ENCODE data around the gene MCTP1.

Gene MCTP1

DNA sequence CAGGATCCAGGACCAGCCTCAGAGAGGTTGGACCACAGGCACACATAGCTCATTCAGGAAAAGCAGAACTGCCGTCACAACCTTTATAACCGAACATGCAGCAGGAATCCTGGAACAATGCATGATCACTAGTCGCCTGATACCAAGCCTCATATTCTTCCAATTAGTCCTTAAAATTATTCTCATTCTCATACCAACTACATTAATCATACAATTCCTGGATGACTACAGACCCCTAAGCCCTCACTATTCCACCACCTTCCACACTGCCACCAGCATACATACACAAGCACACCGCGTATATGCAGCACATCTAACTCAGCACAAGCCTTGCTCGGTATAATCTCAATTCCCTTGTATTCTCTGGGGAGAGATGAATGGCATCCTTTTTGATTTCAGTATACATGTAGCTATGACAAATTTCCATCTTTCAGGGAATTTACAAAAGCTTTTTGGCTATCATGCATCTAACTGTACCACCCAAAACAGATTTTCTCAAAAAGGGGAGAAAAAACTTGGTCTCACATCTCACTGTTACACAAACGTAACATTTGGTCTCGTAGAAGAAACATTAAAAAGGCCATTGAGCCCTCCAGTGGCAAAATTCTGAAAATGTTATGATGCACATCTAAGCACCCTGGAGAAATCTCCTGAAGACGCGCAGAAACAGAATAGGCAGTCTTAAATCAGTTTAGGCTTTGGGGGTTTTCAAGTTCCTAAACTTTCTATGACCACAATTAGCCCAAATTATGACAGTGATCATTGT, 46.2 kb downstream of the MCTP1 start:
- Histone ChIP-seq H3K27me3 (ENCODE audit: low read depth, low read length) (no peaks in the 10 kb centered on the region), H2AFZ (ENCODE audit: low read depth, low read length) (peak overlapping the region; percentile 7; the same call in 1 of the 2 replicates), H3K27ac (ENCODE audit: low read length) (no peak overlapping the region), H3K36me3 (replicated peaks; ENCODE audit: low read depth, low read length) (no peaks in the 10 kb centered on the region), H3K4me2 (ENCODE audit: low read length) (peak overlapping the region; percentile 64), H3K9me3 (ENCODE audit: insufficient read depth, low read length) (no peaks in the 10 kb centered on the region), H3K9ac (ENCODE audit: low read length) (no peak overlapping the region), H3K79me2 (ENCODE audit: low read length) (no peaks in the 10 kb centered on the region), H3K4me3 (ENCODE audit: low read length) (peak overlapping the region; percentile 49), H3K4me1 (ENCODE audit: low read length) (peaks cover 38% of the 10 kb centered on the region), H4K20me1 (ENCODE audit: insufficient read depth, low read length) (no peaks in the 10 kb centered on the region)
- TF ChIP-seq CTCF (IDR thresholded peaks at IDR 0.05; ENCODE audit: low read depth, low read length) (peak; percentile 61), EZH2phosphoT487 (IDR thresholded peaks at IDR 0.05; ENCODE audit: low read depth) (no peak)

GRCh38 chr5:95237324-95237723, 47.6 kb downstream of the MCTP1 start:
- Histone ChIP-seq H3K27me3 (ENCODE audit: low read depth, low read length) (no peaks in the 10 kb centered on the region), H3K4me3 (ENCODE audit: low read length) (no peak overlapping the region), H3K9ac (ENCODE audit: low read length) (no peak overlapping the region), H3K79me2 (ENCODE audit: low read length) (no peaks in the 10 kb centered on the region), H3K9me3 (ENCODE audit: insufficient read depth, low read length) (no peaks in the 10 kb centered on the region), H3K4me1 (ENCODE audit: low read length) (peaks cover 29% of the 10 kb centered on the region), H2AFZ (ENCODE audit: low read depth, low read length) (no peak overlapping the region), H4K20me1 (ENCODE audit: insufficient read depth, low read length) (no peaks in the 10 kb centered on the region), H3K27ac (ENCODE audit: low read length) (no peak overlapping the region), H3K36me3 (replicated peaks; ENCODE audit: low read depth, low read length) (no peaks in the 10 kb centered on the region), H3K4me2 (ENCODE audit: low read length) (no peak overlapping the region)
- TF ChIP-seq EZH2phosphoT487 (IDR thresholded peaks at IDR 0.05; ENCODE audit: low read depth), result no peak

DNA sequence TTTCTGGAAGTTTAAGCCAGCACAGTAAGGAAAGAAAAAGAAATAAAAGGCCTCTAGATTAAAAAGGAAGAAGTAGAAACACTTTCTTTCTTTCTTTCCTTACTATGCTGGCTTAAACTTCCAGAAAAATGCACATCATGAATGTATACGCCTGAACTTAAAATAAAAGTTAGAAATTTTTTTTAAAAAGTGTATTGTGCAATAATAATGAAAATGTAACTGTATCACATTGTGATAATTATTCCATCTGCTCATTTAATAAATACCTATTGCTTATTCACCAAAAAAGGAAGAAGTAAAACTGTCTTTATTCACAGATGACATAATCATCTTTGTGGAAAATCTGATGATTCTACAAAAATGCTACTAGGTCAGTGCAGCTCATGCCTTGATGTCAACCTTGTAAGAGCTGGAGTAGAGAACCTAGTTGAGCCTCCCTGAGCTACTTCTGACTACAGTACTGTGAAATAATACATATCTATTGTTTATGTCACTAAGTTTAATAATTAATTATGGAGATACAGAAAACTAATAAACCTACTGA, 49.4 kb downstream of the MCTP1 start:
- TF ChIP-seq CTCF (IDR thresholded peaks at IDR 0.05; ENCODE audit: low read depth, low read length), result no peak
- no peak for TF ChIP-seq EZH2phosphoT487 (IDR thresholded peaks at IDR 0.05; ENCODE audit: low read depth)
- Histone ChIP-seq H3K27ac (ENCODE audit: low read length) (no peak overlapping the region), H3K4me3 (ENCODE audit: low read length) (no peak overlapping the region), H3K79me2 (ENCODE audit: low read length) (no peaks in the 10 kb centered on the region), H3K9me3 (ENCODE audit: insufficient read depth, low read length) (no peaks in the 10 kb centered on the region), H3K36me3 (replicated peaks; ENCODE audit: low read depth, low read length) (no peaks in the 10 kb centered on the region), H3K4me2 (ENCODE audit: low read length) (no peak overlapping the region), H2AFZ (ENCODE audit: low read depth, low read length) (no peak overlapping the region), H4K20me1 (ENCODE audit: insufficient read depth, low read length) (no peaks in the 10 kb centered on the region), H3K9ac (ENCODE audit: low read length) (no peak overlapping the region), H3K4me1 (ENCODE audit: low read length) (peaks cover 15% of the 10 kb centered on the region), H3K27me3 (ENCODE audit: low read depth, low read length) (no peaks in the 10 kb centered on the region)

DNA sequence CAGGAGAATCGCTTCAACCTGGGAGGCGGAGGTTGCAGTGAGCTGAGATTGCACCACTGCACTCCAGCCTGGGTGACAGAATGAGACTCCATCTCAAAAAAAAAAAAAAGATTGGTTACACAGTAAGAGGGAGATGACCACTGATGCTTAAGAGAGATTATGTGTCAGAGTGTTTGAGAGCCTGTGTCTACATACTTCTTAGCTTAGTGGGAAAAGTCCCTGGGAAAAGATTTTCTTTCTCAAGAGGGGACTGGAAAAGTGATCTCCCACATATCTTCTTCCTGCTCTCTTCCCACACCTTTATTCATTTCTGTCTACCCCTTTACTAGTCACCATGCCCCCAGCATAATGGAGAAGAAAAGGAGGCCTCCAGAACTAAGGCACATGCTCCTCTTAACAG, 55.2 kb downstream of the MCTP1 start:
- Histone ChIP-seq H4K20me1 (ENCODE audit: insufficient read depth, low read length) (no peaks in the 10 kb centered on the region), H3K36me3 (replicated peaks; ENCODE audit: low read depth, low read length) (no peaks in the 10 kb centered on the region), H3K4me3 (ENCODE audit: low read length) (no peak overlapping the region), H3K4me1 (ENCODE audit: low read length) (no peaks in the 10 kb centered on the region), H2AFZ (ENCODE audit: low read depth, low read length) (no peak overlapping the region), H3K9ac (ENCODE audit: low read length) (no peak overlapping the region), H3K4me2 (ENCODE audit: low read length) (no peak overlapping the region), H3K79me2 (ENCODE audit: low read length) (no peaks in the 10 kb centered on the region), H3K9me3 (ENCODE audit: insufficient read depth, low read length) (no peaks in the 10 kb centered on the region), H3K27me3 (ENCODE audit: low read depth, low read length) (no peaks in the 10 kb centered on the region), H3K27ac (ENCODE audit: low read length) (no peak overlapping the region)
- TF ChIP-seq CTCF (IDR thresholded peaks at IDR 0.05; ENCODE audit: low read depth, low read length), result no peak
- TF ChIP-seq EZH2phosphoT487 (IDR thresholded peaks at IDR 0.05; ENCODE audit: low read depth), result no peak

All from OCI-LY3 (cell line).